Breast epithelium (tissue), 3 donors: ENCODE results near the gene KLHDC7B.

ENCODE experiments used
- POLR2A ChIP-seq: fragments of 450-650 bp; IDR thresholded peaks from one replicate; pipeline ENCODE4 v1.6.1; 2016; ENCODE audit warnings: antibody characterized with exemption, mild to moderate bottlenecking, moderate library complexity
- TF ChIP-seq, protein P1 (sequence below), 3 donors: fragments of 450-650 bp; IDR thresholded peaks; one replicate each; pipeline ENCODE4 v1.5.1; 2016 to 2017; ENCODE audit warnings: antibody characterized with exemption in 3 of 3, mild to moderate bottlenecking in 3 of 3, moderate library complexity in 3 of 3

- TF ChIP-seq, protein P1, sequence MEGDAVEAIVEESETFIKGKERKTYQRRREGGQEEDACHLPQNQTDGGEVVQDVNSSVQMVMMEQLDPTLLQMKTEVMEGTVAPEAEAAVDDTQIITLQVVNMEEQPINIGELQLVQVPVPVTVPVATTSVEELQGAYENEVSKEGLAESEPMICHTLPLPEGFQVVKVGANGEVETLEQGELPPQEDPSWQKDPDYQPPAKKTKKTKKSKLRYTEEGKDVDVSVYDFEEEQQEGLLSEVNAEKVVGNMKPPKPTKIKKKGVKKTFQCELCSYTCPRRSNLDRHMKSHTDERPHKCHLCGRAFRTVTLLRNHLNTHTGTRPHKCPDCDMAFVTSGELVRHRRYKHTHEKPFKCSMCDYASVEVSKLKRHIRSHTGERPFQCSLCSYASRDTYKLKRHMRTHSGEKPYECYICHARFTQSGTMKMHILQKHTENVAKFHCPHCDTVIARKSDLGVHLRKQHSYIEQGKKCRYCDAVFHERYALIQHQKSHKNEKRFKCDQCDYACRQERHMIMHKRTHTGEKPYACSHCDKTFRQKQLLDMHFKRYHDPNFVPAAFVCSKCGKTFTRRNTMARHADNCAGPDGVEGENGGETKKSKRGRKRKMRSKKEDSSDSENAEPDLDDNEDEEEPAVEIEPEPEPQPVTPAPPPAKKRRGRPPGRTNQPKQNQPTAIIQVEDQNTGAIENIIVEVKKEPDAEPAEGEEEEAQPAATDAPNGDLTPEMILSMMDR (IDR thresholded peaks at IDR 0.05) = no peak
- TF ChIP-seq POLR2A = no peak
Observed at GRCh38 chr22:50575426-50575941, 29.8 kb downstream of the KLHDC7B start.
